Activated B cell treated with CpG ODN at 0.5 μM for 24 hours (primary cell): Measurements from ENCODE around the gene GPR137. TPM values are rescaled to one million over a fixed set of nuclear protein-coding genes. Genes with fewer than 3 reads are reported as not detected.
A peak's percentile ranks its signal among the peaks of the same experiment; 100 is the strongest.

Experiments
- ATAC-seq: fragments of 200-7000 bp; cut with Tn5 transposase; one replicate; pipeline ENCODE4 v1.10.0; 2021; ENCODE audit warnings: low read depth, mild to moderate bottlenecking, moderate library complexity
- CTCF ChIA-PET: fragments of 350-600 bp; sonication (Branson Sonifier 250); formaldehyde crosslinking; loops from one replicate; lab custom pipeline; 2021; ENCODE audit warnings: antibody characterized with exemption; lab: Charles Lee
- POLR2A ChIA-PET: fragments of 350-600 bp; sonication (Branson Sonifier 250); formaldehyde crosslinking; loops from one replicate; lab custom pipeline; 2021; ENCODE audit warnings: antibody characterized with exemption; lab: Charles Lee
- DNase-seq: peaks from one replicate; pipeline ENCODE4 v3.0.0; 2022
- H3K27ac Mint-ChIP-seq: one replicate; pipeline ENCODE4 v1.8.0; 2020; ENCODE audit warnings: mixed read lengths
- H3K27me3 Mint-ChIP-seq: one replicate; pipeline ENCODE4 v1.8.0; 2021; ENCODE audit warnings: mixed read lengths
- H3K36me3 Mint-ChIP-seq: one replicate; pipeline ENCODE4 v1.8.0; 2021; ENCODE audit warnings: low read depth, mixed read lengths
- H3K4me1 Mint-ChIP-seq: one replicate; pipeline ENCODE4 v1.8.0; 2021; ENCODE audit warnings: mixed read lengths
- H3K4me3 Mint-ChIP-seq: one replicate; pipeline ENCODE4 v1.8.0; 2020; ENCODE audit warnings: mild to moderate bottlenecking, mixed read lengths
- H3K9me3 Mint-ChIP-seq: one replicate; pipeline ENCODE4 v1.8.0; 2020; ENCODE audit warnings: mixed read lengths
- CTCF ChIP-seq: fragments of 200-600 bp; IDR thresholded peaks from one replicate; pipeline ENCODE4 v1.8.0; 2022; ENCODE audit warnings: antibody characterized with exemption, mild to moderate bottlenecking
- intact Hi-C: fragments of 100-400 bp; cut with micrococcal nuclease; formaldehyde crosslinking; loops from one replicate; pipeline ENCODE4 v1.15.1; 2024
- total RNA-seq: library from RNA; stranded (reverse); gene quantifications from 2 replicates; pipeline ENCODE4 v1.2.3, GENCODE V29; 2022

Gene GPR137
- total RNA-seq, 1 donor from 2014 or later, result 53.1 TPM

- Mint-ChIP-seq H3K27me3 (no peaks in the 10 kb centered on the region), H3K4me1 (peaks cover 62% of the 10 kb centered on the region), H3K4me3 (peak overlapping the region; percentile 38), H3K9me3 (no peaks in the 10 kb centered on the region), H3K27ac (peak overlapping the region; percentile 53), H3K36me3 (peaks cover 40% of the 10 kb centered on the region)
- intact Hi-C loops, result loop anchor here (5.0 to 10.0 kb wide), 2 partner anchors 256 to 531 kb away; partner anchors contain the start of genes OTUB1 and SF1
- ChIA-PET CTCF (interaction anchor here (0.9 to 6.2 kb wide), 4 partner anchors 37 to 112 kb away, joined by 3 to 37 read pairs (median 3); partner anchors contain the start of gene FERMT3), POLR2A (interaction anchor here (0.6 to 8.7 kb wide), 11 partner anchors 9 to 74 kb away, joined by 3 to 127 read pairs (median 16); partner anchors contain the start of genes DNAJC4, FERMT3, NUDT22 and PRDX5)
- ATAC-seq (no peak), DNase-seq (no peak)
- TF ChIP-seq CTCF, result no peak
These were observed 42.3 kb upstream of the GPR137 start for GRCh38 chr11:64243236-64243854.

- peak overlapping the region; percentile 53 for H3K27ac Mint-ChIP-seq
These were observed 41.5 kb upstream of the GPR137 start for GRCh38 chr11:64244107-64244506.

GRCh38 chr11:64244966-64245365 lies 40.7 kb upstream of the GPR137 start:
- Mint-ChIP-seq H3K27me3 (no peaks in the 10 kb centered on the region), H3K27ac (peak overlapping the region; percentile 87), H3K4me1 (peaks cover 46% of the 10 kb centered on the region), H3K36me3 (peaks cover 30% of the 10 kb centered on the region), H3K9me3 (no peaks in the 10 kb centered on the region), H3K4me3 (peak overlapping the region; percentile 90)
- no peak for TF ChIP-seq CTCF
- ATAC-seq, result no peak
- intact Hi-C loops, result loop anchor here (1.0 to 10.0 kb wide), 3 partner anchors 97 to 530 kb away; partner anchors contain the start of genes OTUB1 and SF1
- POLR2A ChIA-PET, result interaction anchor here (0.5 to 8.7 kb wide), 23 partner anchors 10 to 1812 kb away, joined by 3 to 127 read pairs (median 5); partner anchors contain the start of genes BAD, ESRRA, FERMT3 and NUDT22
- CTCF ChIA-PET, result interaction anchor here (1.0 to 6.2 kb wide), 3 partner anchors 39 to 60 kb away, joined by 3 to 37 read pairs (median 4); partner anchors contain the start of gene FERMT3
- no peak for DNase-seq

More at GRCh38 chr11:64244107-64244506, 41.5 kb upstream of the GPR137 start:
- peaks cover 34% of the 10 kb centered on the region for H3K36me3 Mint-ChIP-seq
- no peak for TF ChIP-seq CTCF
- no peaks in the 10 kb centered on the region for H3K9me3 Mint-ChIP-seq
- no peak for ATAC-seq
- H3K27me3 Mint-ChIP-seq, result no peaks in the 10 kb centered on the region
- POLR2A ChIA-PET, result interaction anchor here (0.9 to 8.7 kb wide), 6 partner anchors 10 to 73 kb away, joined by 3 to 127 read pairs (median 32); partner anchors contain the start of genes DNAJC4, FERMT3, NUDT22 and PRDX5
- H3K4me3 Mint-ChIP-seq, result no peak overlapping the region
- no peak for DNase-seq
- intact Hi-C loops, result loop anchor here (5.0 to 10.0 kb wide), 2 partner anchors 257 to 531 kb away; partner anchors contain the start of genes OTUB1 and SF1
- CTCF ChIA-PET, result interaction anchor here (1.0 to 6.2 kb wide), 3 partner anchors 38 to 59 kb away, joined by 3 to 37 read pairs (median 3); partner anchors contain the start of gene FERMT3
- peaks cover 54% of the 10 kb centered on the region for H3K4me1 Mint-ChIP-seq

GRCh38 chr11:64245401-64245796 lies 40.2 kb upstream of the GPR137 start:
- Mint-ChIP-seq H3K27ac (peak overlapping the region; percentile 87), H3K9me3 (no peaks in the 10 kb centered on the region), H3K4me3 (peak overlapping the region; percentile 90), H3K27me3 (no peaks in the 10 kb centered on the region), H3K36me3 (peaks cover 26% of the 10 kb centered on the region), H3K4me1 (peaks cover 43% of the 10 kb centered on the region)
- no peak for DNase-seq
- ChIA-PET CTCF (interaction anchor here (0.8 to 6.2 kb wide), 4 partner anchors 39 to 73 kb away, joined by 3 to 37 read pairs (median 4); partner anchors contain the start of genes FERMT3 and PRDX5), POLR2A (interaction anchor here (0.5 to 8.7 kb wide), 23 partner anchors 10 to 1856 kb away, joined by 3 to 127 read pairs (median 5); partner anchors contain the start of genes BAD, ESRRA, FERMT3 and NUDT22)
- intact Hi-C loops, result loop anchor here (1.0 to 10.0 kb wide), 2 partner anchors 97 to 529 kb away; partner anchors contain the start of gene SF1
- no peak for TF ChIP-seq CTCF
- no peak for ATAC-seq
